Upper lobe of left lung (tissue), 6 donors: ENCODE results near the gene SH3RF1. TPM values are rescaled to one million over a fixed set of nuclear protein-coding genes. Genes with fewer than 3 reads are reported as not detected.
"Not testable (repeated sequence)": the region's sequence is repeated elsewhere in the genome, so short reads cannot be mapped to it uniquely, and the experiment has no call there.

Experiments
- ATAC-seq, 2 donors: fragments of 200-7000 bp; cut with Tn5 transposase; one replicate each; pipeline ENCODE4 v1.9.1; 2022; ENCODE audit warnings: mild to moderate bottlenecking in 2 of 2, moderate library complexity in 2 of 2; ENCODE audit not compliant: low FRiP score in 2 of 2
- DNase-seq, 2 donors: peaks; one replicate each; pipeline ENCODE4 v3.0.0-alpha.2; 2019 to 2020
- H3K27ac ChIP-seq, 4 donors: fragments of 200-600 bp; sonication (generic); one replicate each; pipeline ENCODE4 v1.5.1; 2016 to 2019
- H3K27me3 ChIP-seq, 4 donors: fragments of 200-600 bp; sonication (generic); one replicate each; pipeline ENCODE4 v1.5.1; 2017 to 2019
- H3K36me3 ChIP-seq, 4 donors: fragments of 200-600 bp; sonication (generic); one replicate each; pipeline ENCODE4 v1.5.1; 2016 to 2019
- H3K4me1 ChIP-seq, 4 donors: fragments of 200-600 bp; sonication (generic); one replicate each; pipeline ENCODE4 v1.5.1; 2018 to 2019
- H3K4me3 ChIP-seq, 4 donors: fragments of 200-600 bp; sonication (generic); one replicate each; pipeline ENCODE4 v1.5.1; 2017 to 2019; ENCODE audit warnings: mild to moderate bottlenecking in 2 of 4, moderate library complexity in 1 of 4
- H3K9me3 ChIP-seq, 4 donors: fragments of 200-600 bp; sonication (generic); one replicate each; pipeline ENCODE4 v1.5.1; 2018 to 2019
- CTCF ChIP-seq, 6 experiments: fragments of 450-650 bp in 4 of 6; fragments of 200-600 bp in 2 of 6; sonication (generic) in 2 of 6; IDR thresholded peaks; one replicate each; pipeline ENCODE4 v1.5.1; 2016 to 2019; ENCODE audit warnings: antibody characterized with exemption in 6 of 6
- EP300 ChIP-seq, 4 donors: sonication (generic); formaldehyde crosslinking; IDR thresholded peaks; one replicate each; pipeline ENCODE4 v1.5.1; 2017; ENCODE audit warnings: antibody characterized with exemption in 4 of 4, control low read depth in 2 of 4
- POLR2A ChIP-seq, 4 donors: fragments of 450-650 bp; IDR thresholded peaks; one replicate each; pipeline ENCODE4 v1.5.1; 2016 to 2017; ENCODE audit warnings: antibody characterized with exemption in 4 of 4, mild to moderate bottlenecking in 2 of 4
- POLR2AphosphoS5 ChIP-seq, 2 donors: sonication (generic); formaldehyde crosslinking; IDR thresholded peaks; one replicate each; pipeline ENCODE4 v1.5.1; 2017; ENCODE audit warnings: antibody characterized with exemption in 2 of 2
- WGBS, 2 donors: methylation state at CpG; one replicate each; pipeline ENCODE4 v1.1.5; 2017 to 2018; 5-methylcytosine and 5-hydroxymethylcytosine counted together
- total RNA-seq, 6 donors: library from RNA; depleted of rRNA in 4 of 6; stranded (reverse); fragments of >200 nt in 4 of 6; gene quantifications; one replicate each; pipeline versions ENCODE4 v1.1.0 to v1.2.1, GENCODE V29; 2016 to 2021
- donor health status: DM: no; HTN: no; CAD: no; lungs with moderate emphysema.
- donor health status: DM: no; HTN: yes; CAD: no; lungs with severe emphysema.

Gene SH3RF1
- total RNA-seq, 6 donors from 2014 or later: 27.1 to 38.7 (median 34.3) TPM

GRCh38 chr4:169207436-169208089, 63.2 kb downstream of the SH3RF1 start:
- Histone ChIP-seq H3K27ac (no peak overlapping the region), H3K4me1 (peaks cover 0 to 18% (median under 1%) of the 10 kb centered on the region in 4 donors), H3K27me3 (no peaks in the 10 kb centered on the region), H3K9me3 (no peaks in the 10 kb centered on the region), H3K4me3 (no peak overlapping the region), H3K36me3 (no peaks in the 10 kb centered on the region)
- DNase-seq (no peak), ATAC-seq (no peak)
- TF ChIP-seq POLR2AphosphoS5 (IDR thresholded peaks at IDR 0.05) (no peak), EP300 (IDR thresholded peaks at IDR 0.05) (no peak), POLR2A (IDR thresholded peaks at IDR 0.05) (no peak), CTCF (IDR thresholded peaks at IDR 0.05) (no peak)
- 84 to 88% methylated on average over 2 of the region's 2 CpGs for WGBS, 2 donors

DNA sequence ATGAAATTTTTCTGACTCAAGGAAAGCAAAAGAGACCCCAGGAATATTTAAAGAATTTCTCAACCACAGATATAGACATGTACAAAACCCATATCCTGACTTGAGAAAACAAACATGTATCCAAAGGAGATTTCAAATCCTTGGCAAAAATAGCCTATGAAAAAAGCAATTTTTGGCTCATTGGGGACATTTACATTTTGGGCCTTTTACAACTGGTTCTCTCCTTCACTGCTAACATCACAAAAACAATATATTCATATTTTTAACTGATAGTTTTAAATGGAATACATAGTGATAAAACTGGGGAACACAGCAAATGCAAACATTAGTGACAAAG, 65.0 kb downstream of the SH3RF1 start:
- ATAC-seq: no peak
- no peak overlapping the region for H3K4me3 ChIP-seq
- H3K36me3 ChIP-seq: no peaks in the 10 kb centered on the region
- no peaks in the 10 kb centered on the region for H3K9me3 ChIP-seq
- H3K27me3 ChIP-seq: no peaks in the 10 kb centered on the region
- no peak overlapping the region for H3K27ac ChIP-seq
- H3K4me1 ChIP-seq: peaks cover 4 to 30% (median 16%) of the 10 kb centered on the region in 4 donors
- no peak for DNase-seq
- TF ChIP-seq CTCF (IDR thresholded peaks at IDR 0.05): no peak

- 74 to 81% methylated on average over 3 of the region's 3 CpGs for WGBS, 2 donors
- H3K27ac ChIP-seq: no peak overlapping the region
- H3K4me3 ChIP-seq: no peak overlapping the region
- H3K36me3 ChIP-seq: no peaks in the 10 kb centered on the region
- H3K27me3 ChIP-seq: no peaks in the 10 kb centered on the region
- TF ChIP-seq POLR2A (IDR thresholded peaks at IDR 0.05): no peak
- no peak for TF ChIP-seq CTCF (IDR thresholded peaks at IDR 0.05)
- TF ChIP-seq EP300 (IDR thresholded peaks at IDR 0.05): no peak
- TF ChIP-seq POLR2AphosphoS5 (IDR thresholded peaks at IDR 0.05): no peak
- no peak for DNase-seq
- no peak for ATAC-seq
- no peaks in the 10 kb centered on the region for H3K9me3 ChIP-seq
- peaks cover 4 to 36% (median 18%) of the 10 kb centered on the region in 4 donors for H3K4me1 ChIP-seq
These were observed 65.5 kb downstream of the SH3RF1 start for GRCh38 chr4:169205075-169205743.

- ATAC-seq: no peak
- WGBS, 2 donors: 65 to 72% methylated on average over 6 of the region's 6 CpGs
- no peaks in the 10 kb centered on the region for H3K27me3 ChIP-seq
- no peak overlapping the region for H3K4me3 ChIP-seq
- H3K36me3 ChIP-seq: no peaks in the 10 kb centered on the region
- no peak for DNase-seq
- no peak for TF ChIP-seq CTCF (IDR thresholded peaks at IDR 0.05)
- no peak overlapping the region for H3K27ac ChIP-seq
- H3K4me1 ChIP-seq: peaks cover 4 to 33% (median 20%) of the 10 kb centered on the region in 4 donors
- H3K9me3 ChIP-seq: no peaks in the 10 kb centered on the region
These were observed 66.9 kb downstream of the SH3RF1 start for GRCh38 chr4:169203891-169204290.

DNA sequence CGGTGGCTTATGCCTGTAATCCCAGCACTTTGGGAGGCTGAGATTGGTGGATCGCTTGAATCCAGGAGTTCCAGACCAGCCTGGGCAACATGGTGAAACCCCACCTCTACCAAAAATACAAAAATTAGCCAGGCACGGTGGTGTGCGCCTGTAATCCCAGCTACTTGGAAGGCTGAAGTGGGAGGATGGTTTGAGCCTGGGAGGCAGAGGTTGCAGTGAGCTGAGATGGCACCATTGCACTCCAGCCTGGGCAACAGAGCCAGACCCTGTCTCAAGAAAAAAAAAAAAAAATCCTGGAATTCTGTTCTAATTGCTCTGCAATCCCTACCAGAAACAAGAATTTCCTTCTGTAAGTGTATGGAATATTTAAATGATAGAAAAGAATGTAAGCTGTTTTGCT, 67.5 kb downstream of the SH3RF1 start:
- not testable (repeated sequence) for H3K27ac ChIP-seq, H3K9me3 ChIP-seq, DNase-seq, H3K36me3 ChIP-seq, H3K27me3 ChIP-seq, ATAC-seq, H3K4me3 ChIP-seq
- 88 to 89% methylated on average over 4 of the region's 4 CpGs for WGBS, 2 donors
- peaks cover 4 to 31% (median 20%) of the 10 kb centered on the region in 4 donors for H3K4me1 ChIP-seq
